Fibroblast of skin of abdomen (primary cell): ENCODE measurements around the gene SRRT.
"Not testable (repeated sequence)": the region's sequence is repeated elsewhere in the genome, so short reads cannot be mapped to it uniquely, and the experiment has no call there.

Source experiments
- DNase-seq: peaks from one replicate; pipeline ENCODE4 v3.0.0-alpha.2; 2013

SRRT gene

GRCh38 chr7:100895956-100896731, 21.2 kb downstream of the SRRT start:
- no peak for DNase-seq

- DNase-seq = no peak
These were observed 22.1 kb downstream of the SRRT start for GRCh38 chr7:100896732-100897608.

GRCh38 chr7:100897772-100898454, 23.0 kb downstream of the SRRT start:
- no peak for DNase-seq

GRCh38 chr7:100899432-100899831, 24.5 kb downstream of the SRRT start:
- DNase-seq = no peak

GRCh38 chr7:100900978-100901377, 26.1 kb downstream of the SRRT start:
- no peak for DNase-seq

GRCh38 chr7:100901921-100902332, 27.0 kb downstream of the SRRT start:
- DNase-seq = no peak

- DNase-seq = no peak
These were observed 27.7 kb downstream of the SRRT start for GRCh38 chr7:100902638-100903037.

- DNase-seq = no peak
These were observed 33.6 kb downstream of the SRRT start for GRCh38 chr7:100908512-100908911.

- DNase-seq = not testable (repeated sequence)
These were observed 35.5 kb downstream of the SRRT start for GRCh38 chr7:100910443-100910842.

- no peak for DNase-seq
These were observed 36.6 kb downstream of the SRRT start for GRCh38 chr7:100911484-100911883.

GRCh38 chr7:100914208-100914878, 39.4 kb downstream of the SRRT start:
- DNase-seq = no peak

GRCh38 chr7:100914879-100915447, 40.1 kb downstream of the SRRT start:
- no peak for DNase-seq

- DNase-seq = not testable (repeated sequence)
These were observed 44.4 kb downstream of the SRRT start for GRCh38 chr7:100919335-100919734.

GRCh38 chr7:100919779-100920437, 45.0 kb downstream of the SRRT start:
- not testable (repeated sequence) for DNase-seq

- no peak for DNase-seq
These were observed 46.1 kb downstream of the SRRT start for GRCh38 chr7:100921039-100921438.

- not testable (repeated sequence) for DNase-seq
These were observed 48.7 kb downstream of the SRRT start for GRCh38 chr7:100923616-100924015.

- no peak for DNase-seq
These were observed 54.9 kb downstream of the SRRT start for GRCh38 chr7:100929808-100930174.

GRCh38 chr7:100933734-100934133, 58.8 kb downstream of the SRRT start:
- DNase-seq = no peak

GRCh38 chr7:100935381-100935780, 60.5 kb downstream of the SRRT start:
- DNase-seq = not testable (repeated sequence)

GRCh38 chr7:100936167-100936566, 61.3 kb downstream of the SRRT start:
- not testable (repeated sequence) for DNase-seq
